Uterus (tissue), 4 donors: ENCODE data around the gene KRT6C. TPM values are rescaled to one million over a fixed set of nuclear protein-coding genes. Genes with fewer than 3 reads are reported as not detected.

ENCODE experiments used
- DNase-seq, 2 donors: peaks; one replicate each; pipeline ENCODE4 v3.0.0-alpha.2; 2019 to 2020
- H3K27ac ChIP-seq, 2 donors: fragments of 200-600 bp; sonication (generic); 1 replicate in 1 of 2; 2 replicates in 1 of 2; pipeline ENCODE4 v1.5.1; 2016 to 2018
- H3K27me3 ChIP-seq, 2 donors: fragments of 200-600 bp; sonication (generic); one replicate each; pipeline ENCODE4 v1.5.1; 2018 to 2019; ENCODE audit warnings: control low read depth in 1 of 2
- H3K36me3 ChIP-seq, 2 donors: fragments of 200-600 bp; sonication (generic); one replicate each; pipeline ENCODE4 v1.5.1; 2019; ENCODE audit warnings: control low read depth in 1 of 2
- H3K4me1 ChIP-seq, 2 donors: fragments of 200-600 bp; sonication (generic); one replicate each; pipeline ENCODE4 v1.5.1; 2018 to 2019; ENCODE audit warnings: control low read depth in 1 of 2
- H3K4me3 ChIP-seq, 2 donors: fragments of 200-600 bp; sonication (generic); 1 replicate in 1 of 2; 2 replicates in 1 of 2; pipeline ENCODE4 v1.5.1; 2018 to 2019; ENCODE audit warnings: mild to moderate bottlenecking in 1 of 2
- H3K9me3 ChIP-seq, 2 donors: fragments of 200-600 bp; sonication (generic); one replicate each; pipeline ENCODE4 v1.5.1; 2019; ENCODE audit warnings: control low read depth in 1 of 2
- POLR2A ChIP-seq, 2 donors: fragments of 450-650 bp; IDR thresholded peaks; one replicate each; pipeline ENCODE4 v1.6.1; 2016; ENCODE audit warnings: antibody characterized with exemption in 2 of 2, mild to moderate bottlenecking in 1 of 2, moderate library complexity in 1 of 2
- intact Hi-C: fragments of 100-400 bp; cut with DNase I; formaldehyde crosslinking; loops from one replicate; pipeline ENCODE4 v1.15.1; 2023; ENCODE audit warnings: low total_unique reads
- total RNA-seq, 4 donors: library from RNA; depleted of rRNA in 3 of 4; stranded (reverse); fragments of >200 nt in 3 of 4; gene quantifications; one replicate each; pipeline versions ENCODE4 v1.1.0 to v1.2.4, GENCODE V29; 2014 to 2023
- TF ChIP-seq, protein P1 (sequence below), 4 experiments: fragments of 200-600 bp in 2 of 4; fragments of 450-650 bp in 2 of 4; sonication (generic) in 2 of 4; IDR thresholded peaks; one replicate each; pipeline ENCODE4 v1.5.1; 2016 to 2019; ENCODE audit warnings: antibody characterized with exemption in 4 of 4, mild to moderate bottlenecking in 2 of 4, moderate library complexity in 1 of 4
- donor health status: DM: yes; HTN: yes; CAD: no.

Gene KRT6C
- total RNA-seq, 4 donors from 2014 or later = 0.14 to 0.34 TPM; not detected in 2

DNA sequence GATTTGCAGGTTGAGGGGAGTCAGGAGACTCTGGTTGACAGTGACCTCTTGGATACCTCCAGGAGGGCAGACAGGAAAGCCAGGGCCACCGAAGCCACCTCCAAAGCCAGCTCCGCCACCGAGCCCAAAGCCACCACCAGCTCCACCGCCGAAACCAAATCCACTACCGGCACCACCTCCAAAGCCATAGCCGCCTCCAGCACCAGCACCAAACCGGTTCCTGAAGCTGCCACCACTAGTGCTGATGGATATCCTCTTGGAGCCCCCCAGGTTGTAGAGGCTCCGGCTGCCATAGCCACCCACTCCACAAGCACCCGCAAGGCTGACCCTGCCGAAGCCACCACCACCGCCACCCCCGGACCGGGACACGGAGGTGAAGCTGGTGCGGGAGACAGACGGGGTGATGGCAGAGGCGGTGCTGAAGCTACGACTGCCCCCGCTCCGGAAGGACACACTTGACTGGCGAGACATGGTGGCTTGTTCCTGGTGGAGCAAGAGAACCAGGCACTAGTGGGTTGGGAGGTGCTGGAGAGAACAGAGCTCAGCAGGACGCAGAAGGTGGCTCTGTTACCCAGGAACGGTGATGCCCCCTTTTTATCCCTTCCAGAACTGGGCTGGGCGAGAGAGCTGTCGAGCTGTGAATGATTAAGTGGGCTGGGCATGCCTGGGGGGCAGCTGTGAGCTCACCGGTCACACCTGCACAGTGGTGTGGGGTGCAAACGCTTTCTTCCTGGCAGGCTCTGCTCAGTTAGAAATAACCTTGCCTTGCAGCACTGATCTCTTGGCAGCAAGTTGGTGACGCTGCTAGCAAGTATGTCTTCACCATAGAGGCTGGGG, 46.4 kb upstream of the KRT6C start, which contains the start of gene KRT5:
Gene KRT5 (minus strand): TSS at position 569 of the 837 bp plus-strand sequence. CDS start 98 bp downstream, at position 471.
- Histone ChIP-seq H3K27ac (no peak within 1 kb of the TSS), H3K36me3 (no peaks in the 10 kb centered on the region), H3K9me3 (no peaks in the 10 kb centered on the region), H3K27me3 (no peaks in the 10 kb centered on the region), H3K4me1 (no peaks in the 10 kb centered on the region), H3K4me3 (no peak within 1 kb of the TSS)
- intact Hi-C loops = no loop called here
- no peak for DNase-seq
- TF ChIP-seq, protein P1, sequence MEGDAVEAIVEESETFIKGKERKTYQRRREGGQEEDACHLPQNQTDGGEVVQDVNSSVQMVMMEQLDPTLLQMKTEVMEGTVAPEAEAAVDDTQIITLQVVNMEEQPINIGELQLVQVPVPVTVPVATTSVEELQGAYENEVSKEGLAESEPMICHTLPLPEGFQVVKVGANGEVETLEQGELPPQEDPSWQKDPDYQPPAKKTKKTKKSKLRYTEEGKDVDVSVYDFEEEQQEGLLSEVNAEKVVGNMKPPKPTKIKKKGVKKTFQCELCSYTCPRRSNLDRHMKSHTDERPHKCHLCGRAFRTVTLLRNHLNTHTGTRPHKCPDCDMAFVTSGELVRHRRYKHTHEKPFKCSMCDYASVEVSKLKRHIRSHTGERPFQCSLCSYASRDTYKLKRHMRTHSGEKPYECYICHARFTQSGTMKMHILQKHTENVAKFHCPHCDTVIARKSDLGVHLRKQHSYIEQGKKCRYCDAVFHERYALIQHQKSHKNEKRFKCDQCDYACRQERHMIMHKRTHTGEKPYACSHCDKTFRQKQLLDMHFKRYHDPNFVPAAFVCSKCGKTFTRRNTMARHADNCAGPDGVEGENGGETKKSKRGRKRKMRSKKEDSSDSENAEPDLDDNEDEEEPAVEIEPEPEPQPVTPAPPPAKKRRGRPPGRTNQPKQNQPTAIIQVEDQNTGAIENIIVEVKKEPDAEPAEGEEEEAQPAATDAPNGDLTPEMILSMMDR (IDR thresholded peaks at IDR 0.05) = no peak
- no peak for TF ChIP-seq POLR2A (IDR thresholded peaks at IDR 0.05)

DNA sequence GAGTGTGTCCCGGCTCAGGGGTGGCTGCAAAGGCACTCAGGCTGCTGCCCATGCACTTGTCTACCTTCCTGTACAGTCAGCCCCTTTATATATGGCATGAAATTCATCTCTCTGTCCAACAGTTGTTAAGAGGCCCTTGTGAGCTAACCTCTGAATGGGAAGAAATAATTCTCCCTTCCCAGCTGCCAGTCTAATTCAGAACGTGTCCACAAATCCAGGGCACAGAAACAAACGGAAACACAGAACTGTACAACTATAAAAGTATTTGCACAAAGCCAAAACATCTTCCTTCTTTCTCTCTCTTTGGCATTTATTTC, 45.7 kb upstream of the KRT6C start:
- Histone ChIP-seq H3K27ac (no peak overlapping the region), H3K27me3 (no peaks in the 10 kb centered on the region)
- intact Hi-C loops = no loop called here

DNA sequence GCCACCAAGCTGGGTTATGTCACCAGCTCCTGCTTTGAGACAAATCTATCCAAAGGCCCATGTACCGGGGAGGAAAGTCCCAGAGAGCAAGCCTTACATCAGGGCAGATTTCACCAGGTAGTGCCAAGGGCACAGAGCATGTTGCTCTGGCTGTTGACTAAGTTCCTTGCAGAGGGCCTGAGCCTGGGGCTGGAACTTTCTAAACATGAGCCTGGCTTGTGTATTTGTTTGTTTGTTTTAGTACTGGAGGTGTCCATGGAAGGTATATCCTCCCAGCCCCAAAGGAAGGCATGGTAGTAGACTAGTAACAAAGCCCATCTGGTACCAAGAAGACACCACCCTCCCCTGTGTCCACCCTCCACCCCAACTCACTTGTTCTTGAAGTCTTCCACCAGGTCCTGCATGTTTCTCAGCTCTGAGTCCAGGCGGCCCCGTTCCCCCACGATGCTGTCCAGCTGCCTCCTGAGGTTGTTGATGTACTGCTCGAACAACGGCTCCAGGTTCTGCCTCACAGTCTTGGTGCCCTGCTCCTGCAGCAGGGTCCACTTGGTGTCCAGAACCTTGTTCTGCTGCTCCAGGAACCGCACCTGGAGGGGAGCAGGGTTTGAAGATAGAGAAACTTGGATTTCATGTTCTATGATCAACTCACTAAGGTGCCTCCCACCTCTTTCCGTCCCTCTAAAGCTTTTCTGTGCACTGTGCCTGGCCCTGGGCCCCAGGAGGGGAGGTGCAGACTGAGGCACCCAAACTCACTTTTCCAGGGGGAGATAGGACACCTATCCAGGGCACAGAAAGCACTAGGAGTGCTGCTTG, 45.2 kb upstream of the KRT6C start:
- no peak for TF ChIP-seq POLR2A (IDR thresholded peaks at IDR 0.05)
- TF ChIP-seq, protein P1 (IDR thresholded peaks at IDR 0.05) = no peak
- Histone ChIP-seq H3K27me3 (no peaks in the 10 kb centered on the region), H3K4me1 (no peaks in the 10 kb centered on the region), H3K4me3 (no peak overlapping the region), H3K36me3 (no peaks in the 10 kb centered on the region), H3K27ac (no peak overlapping the region), H3K9me3 (no peaks in the 10 kb centered on the region)
- intact Hi-C loops = no loop called here
- DNase-seq = no peak

More for the DNA sequence above, 45.7 kb upstream of the KRT6C start:
- Histone ChIP-seq H3K36me3 (no peaks in the 10 kb centered on the region), H3K4me3 (no peak overlapping the region), H3K9me3 (no peaks in the 10 kb centered on the region), H3K4me1 (no peaks in the 10 kb centered on the region)
- no peak for TF ChIP-seq POLR2A (IDR thresholded peaks at IDR 0.05)
- TF ChIP-seq, protein P1 (IDR thresholded peaks at IDR 0.05) = no peak
- DNase-seq = no peak

DNA sequence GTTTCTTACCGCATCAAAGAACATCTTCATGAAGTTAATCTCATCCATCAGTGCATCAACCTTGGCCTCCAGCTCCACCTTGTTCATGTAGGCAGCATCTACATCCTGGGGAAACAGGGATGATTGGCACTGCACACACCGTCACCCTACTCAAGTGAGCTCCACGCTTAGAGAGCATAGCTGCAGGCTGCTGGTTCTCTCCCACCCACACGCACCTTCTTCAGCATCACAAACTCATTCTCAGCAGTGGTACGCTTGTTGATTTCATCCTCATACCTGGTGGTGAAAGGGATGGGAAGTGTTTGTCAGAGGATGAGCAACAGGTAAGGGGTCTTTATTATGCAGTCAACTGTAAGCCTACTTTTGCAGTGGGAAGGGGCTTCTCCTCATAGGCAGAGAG, 44.3 kb upstream of the KRT6C start:
- H3K4me1 ChIP-seq = no peaks in the 10 kb centered on the region
- no peak for TF ChIP-seq POLR2A (IDR thresholded peaks at IDR 0.05)
- TF ChIP-seq, protein P1 (IDR thresholded peaks at IDR 0.05) = no peak
- intact Hi-C loops = no loop called here
- no peaks in the 10 kb centered on the region for H3K9me3 ChIP-seq
- no peaks in the 10 kb centered on the region for H3K27me3 ChIP-seq
- H3K27ac ChIP-seq = no peak overlapping the region
- no peaks in the 10 kb centered on the region for H3K36me3 ChIP-seq
- H3K4me3 ChIP-seq = no peak overlapping the region
- no peak for DNase-seq
